NCI-H510A (cell line): Measurements from ENCODE around the gene MAP2K2.

Experiments
- DNase-seq: peaks from one replicate; lab custom pipeline; 2025; lab: John Stamatoyannopoulos, UW

MAP2K2 gene

DNA sequence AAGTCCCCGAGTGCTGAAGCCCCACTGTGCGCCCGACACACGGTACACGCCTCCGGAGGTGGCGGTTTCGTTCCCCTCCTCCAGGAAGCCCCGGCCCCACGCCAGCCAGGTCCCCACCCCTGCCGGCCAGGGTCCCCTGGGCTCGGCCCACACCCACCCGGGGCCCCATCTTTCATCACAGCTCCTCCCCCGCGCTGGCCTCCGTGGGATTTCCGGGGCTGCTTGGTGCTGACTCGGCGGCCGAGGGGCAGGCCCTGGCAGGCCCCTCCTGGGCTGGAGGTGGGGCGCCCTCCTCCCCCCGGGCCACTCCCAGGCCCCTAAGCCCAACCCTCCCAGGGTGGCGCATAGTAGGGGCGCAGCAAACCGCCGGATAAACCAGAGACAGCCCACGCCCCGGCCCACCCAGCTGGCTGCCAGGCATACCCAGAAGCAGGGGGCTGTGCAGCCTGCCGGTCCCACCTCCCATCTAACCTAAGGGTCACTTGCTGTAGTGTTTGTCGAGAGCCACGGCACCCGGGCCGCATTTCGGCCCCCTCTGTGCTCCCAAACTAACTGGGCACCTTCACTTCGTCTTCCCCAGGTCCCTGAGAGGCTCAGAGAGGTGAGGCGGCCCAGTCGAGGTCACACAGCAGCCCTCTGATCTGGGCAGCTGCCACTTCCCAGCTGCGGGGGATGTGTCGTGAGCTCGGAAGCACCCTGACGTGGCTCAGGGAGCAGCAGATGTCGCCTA lies 63.9 kb downstream of the MAP2K2 start:
- DNase-seq, result no peak

DNA sequence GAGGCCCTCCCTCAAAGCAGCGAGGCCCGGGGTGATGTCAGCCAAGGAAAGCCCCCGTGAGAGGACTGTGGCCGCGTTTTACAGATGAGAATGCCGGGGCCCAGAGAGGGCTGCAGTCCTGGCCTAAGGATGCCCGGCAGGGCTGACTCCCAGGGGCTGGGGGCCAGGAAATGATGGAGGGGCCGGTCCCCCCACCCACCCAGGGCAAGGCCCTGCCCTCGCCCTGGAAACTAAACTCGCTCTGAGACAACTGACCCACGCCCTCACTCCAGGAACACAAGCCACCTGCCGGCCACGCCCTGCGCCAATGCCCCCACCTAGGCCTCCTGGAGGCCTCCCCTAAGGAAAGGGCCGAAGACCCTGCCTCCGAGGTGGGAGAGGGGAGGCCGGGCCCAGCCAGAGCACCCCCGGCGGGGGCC lies 64.5 kb downstream of the MAP2K2 start:
- DNase-seq, result no peak

GRCh38 chr19:4058693-4059452 lies 65.0 kb downstream of the MAP2K2 start:
- DNase-seq, result no peak

DNA sequence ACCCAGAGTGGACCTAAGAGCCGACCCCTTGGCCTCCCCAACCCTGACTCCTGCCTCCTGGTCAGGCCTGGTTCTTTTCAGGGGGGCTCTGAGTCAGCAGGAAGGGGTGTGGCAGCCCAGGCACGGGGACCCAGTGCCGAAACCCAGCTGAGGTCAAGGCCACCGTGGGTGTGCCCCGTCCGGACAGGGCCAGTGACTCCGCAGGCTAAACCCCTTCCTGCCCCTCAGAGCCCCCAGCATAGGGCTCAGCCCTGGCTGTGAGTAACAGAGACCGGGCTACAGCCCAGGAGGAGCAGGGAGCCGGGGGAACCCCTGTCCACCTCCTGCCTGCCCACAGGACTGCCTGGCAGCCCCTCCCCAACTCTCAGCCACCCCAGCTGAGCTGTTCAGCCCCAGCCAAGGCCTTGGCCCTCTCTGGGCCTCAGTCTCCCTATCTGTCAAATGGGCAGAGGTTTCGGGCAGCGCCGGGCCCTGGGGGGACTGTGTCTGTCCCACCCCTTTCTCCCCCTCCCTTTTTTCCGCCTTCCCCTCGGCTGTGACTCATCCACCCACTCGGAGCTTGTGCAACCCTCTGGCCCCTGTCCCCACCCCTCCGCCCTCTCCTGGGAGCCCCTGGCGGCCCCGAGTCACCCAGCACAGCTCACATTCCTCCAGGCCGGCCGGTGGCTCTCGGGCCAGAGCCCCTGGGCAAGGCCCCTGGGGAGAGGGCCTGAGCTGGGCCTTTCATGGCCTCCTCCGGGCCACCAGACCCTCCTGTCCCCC lies 65.8 kb downstream of the MAP2K2 start:
- DNase-seq, result no peak

GRCh38 chr19:4055209-4055552 lies 68.7 kb downstream of the MAP2K2 start:
- DNase-seq, result no peak

DNA sequence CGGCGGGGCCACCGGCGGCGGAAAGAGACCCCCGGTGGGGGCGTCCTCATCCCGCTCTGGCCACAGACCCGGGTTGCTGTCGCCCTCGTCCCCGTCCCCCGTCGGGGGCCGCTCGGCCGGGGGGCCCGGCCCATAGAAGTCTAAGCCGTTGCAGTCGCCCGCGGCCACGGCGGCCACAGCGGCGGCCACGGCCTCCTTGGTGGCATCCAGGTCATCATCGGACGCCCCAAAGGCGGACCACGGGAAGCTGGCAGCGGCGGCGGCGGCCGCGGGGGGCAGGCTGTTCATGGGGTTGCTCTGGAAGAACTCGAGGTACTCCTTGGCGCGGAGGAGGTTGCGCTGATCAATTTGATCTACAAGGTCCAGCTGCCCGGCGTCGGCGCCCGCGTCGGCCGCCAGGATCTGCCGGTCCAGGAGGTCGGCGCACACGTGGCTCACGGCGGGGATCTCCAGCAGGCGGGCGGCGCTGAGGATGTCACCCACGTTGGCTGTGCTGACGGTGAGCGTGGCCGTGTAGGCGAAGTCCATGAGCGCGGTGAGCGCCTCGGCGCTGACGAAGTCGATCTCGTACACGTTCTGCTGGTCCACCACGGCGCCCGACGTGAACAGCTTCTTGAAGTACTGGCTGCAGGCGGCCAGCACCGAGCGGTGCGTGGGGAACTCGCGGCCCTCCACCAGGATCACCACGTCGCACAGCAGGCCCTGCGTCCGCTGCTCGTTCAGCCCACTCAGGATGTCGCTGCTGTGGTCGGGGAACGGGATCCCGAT lies 69.3 kb downstream of the MAP2K2 start:
- no peak for DNase-seq

- DNase-seq, result no peak
Observed at GRCh38 chr19:4053423-4054324, 70.2 kb downstream of the MAP2K2 start.

- no peak for DNase-seq
Observed at GRCh38 chr19:4052993-4053422, 70.9 kb downstream of the MAP2K2 start.

DNA sequence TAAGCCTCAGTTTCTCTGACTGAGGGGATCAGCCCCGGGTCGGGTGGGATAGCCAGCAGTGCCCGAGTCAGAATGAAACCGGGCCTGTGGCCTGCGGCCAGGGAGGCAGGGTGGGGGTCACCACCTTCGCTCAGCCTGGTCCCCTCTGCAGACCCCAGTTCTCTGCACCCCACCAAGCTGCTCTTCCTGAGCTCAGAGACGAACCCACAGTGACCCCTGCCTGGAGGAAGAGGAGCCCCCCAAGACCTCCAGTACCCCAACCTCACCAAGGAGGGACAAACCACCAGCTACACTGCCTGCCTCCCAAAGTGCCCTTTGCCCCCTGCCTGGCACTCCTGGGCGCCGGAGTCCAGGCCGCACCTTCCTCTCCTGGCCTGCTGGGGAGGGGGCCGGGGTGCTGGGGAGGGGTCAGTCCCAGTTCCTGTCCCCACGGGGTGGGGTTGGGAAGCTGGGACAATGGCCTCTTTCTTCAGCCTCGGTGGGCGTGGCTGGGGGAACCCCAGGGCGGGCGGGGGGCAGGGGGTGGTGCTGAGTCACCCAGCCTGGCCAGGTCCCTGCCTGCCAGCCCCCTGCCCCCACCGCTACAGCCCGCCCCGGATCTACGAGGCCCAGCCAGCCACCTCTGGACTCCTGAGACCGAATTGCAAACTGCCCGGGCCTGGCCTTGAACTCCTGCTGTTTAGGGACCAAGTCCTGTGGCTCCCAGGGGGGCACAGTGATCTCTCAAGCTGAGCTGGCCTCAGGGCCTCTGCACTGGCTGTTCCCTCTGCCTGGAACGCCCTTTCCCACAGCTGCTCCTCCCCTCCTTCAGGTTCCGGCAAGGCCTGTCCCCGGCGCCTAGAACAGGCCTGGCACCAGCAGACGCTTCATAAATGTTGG lies 71.6 kb downstream of the MAP2K2 start:
- no peak for DNase-seq

GRCh38 chr19:4051175-4052101 lies 72.5 kb downstream of the MAP2K2 start:
- no peak for DNase-seq

GRCh38 chr19:4049432-4049831 lies 74.5 kb downstream of the MAP2K2 start:
- no peak for DNase-seq

- no peak for DNase-seq
Observed at GRCh38 chr19:4046946-4047683, 76.8 kb downstream of the MAP2K2 start.

GRCh38 chr19:4046362-4046691 lies 77.6 kb downstream of the MAP2K2 start:
- DNase-seq, result no peak

DNA sequence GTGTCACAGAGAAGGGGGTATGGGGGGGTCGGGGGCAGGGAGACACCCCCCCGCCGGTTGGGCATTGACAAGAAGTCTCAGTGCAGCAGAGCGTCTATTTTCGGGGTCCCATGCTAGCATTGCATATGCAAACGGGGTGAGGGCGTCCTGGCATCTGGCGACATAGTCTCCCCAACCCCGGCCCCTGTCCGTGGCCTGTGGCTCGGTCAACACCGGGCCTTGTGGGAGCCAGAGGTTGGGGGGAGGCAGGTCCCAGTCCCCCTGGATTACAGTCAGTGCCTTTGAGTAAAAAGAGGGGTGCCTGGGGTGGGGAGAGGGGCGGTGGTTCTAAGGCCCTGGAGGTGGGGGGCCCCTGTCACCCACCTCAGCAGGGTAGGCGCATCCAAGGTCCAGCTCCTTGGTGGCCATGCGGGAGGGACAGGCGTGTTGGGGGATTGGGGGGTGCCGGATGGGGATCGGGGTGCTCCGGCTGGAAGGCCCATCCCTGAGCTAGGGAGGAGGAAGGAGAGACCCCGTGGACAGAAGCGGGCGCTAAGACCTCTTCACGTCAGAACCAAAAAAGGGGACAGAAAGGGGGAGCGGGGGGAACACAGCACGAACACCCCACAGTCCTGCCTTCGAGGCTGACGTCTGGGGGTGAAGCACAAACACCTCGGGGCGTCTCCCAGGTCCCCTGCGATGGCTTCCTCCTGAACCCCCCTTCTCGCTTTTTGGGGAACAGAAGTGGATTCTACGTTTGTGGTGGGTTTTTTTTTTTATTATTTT lies 78.1 kb downstream of the MAP2K2 start:
- DNase-seq, result no peak

- DNase-seq, result no peak
Observed at GRCh38 chr19:4044990-4045465, 78.9 kb downstream of the MAP2K2 start.

DNA sequence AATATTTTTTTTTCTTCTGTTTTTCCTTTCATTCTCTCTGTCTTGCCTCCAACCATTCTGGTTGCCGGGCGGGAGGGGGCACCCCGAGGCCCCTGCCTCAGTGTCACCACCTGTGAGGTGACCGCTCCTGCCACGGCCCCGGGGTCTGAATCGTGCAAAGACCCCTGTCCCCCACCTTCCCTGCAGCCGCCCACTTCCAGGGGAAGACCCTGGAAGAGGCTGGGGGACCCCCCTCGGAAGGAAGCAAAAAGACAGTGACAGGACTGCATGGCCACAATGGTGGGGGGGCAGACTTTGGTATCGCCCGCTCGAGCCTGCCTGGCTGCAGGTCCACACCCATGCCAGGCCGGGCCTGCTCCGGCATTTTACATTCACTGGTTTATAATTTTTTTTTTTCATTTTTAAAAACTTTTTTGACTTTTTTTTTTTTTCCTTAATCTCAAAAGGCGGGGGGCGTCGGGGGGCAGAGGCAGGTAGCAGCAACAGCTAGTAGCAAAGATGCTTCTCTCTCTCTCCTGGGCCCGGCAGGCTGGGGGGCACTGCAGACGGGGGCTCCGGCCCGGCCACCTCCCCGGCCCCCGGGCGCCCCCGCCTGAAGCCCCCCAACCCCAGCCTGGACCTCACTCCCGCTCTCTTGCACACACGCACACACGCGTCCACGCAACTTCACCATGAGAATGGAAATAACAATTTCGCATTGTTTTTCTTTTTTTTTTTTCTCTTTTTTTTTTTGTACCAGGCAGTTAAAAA lies 79.8 kb downstream of the MAP2K2 start:
- DNase-seq, result no peak

- no peak for DNase-seq
Observed at GRCh38 chr19:4043401-4043800, 80.5 kb downstream of the MAP2K2 start.
